Bone marrow (tissue), 2 donors: ENCODE results near the gene RGL3.
"Not testable (repeated sequence)": the region's sequence is repeated elsewhere in the genome, so short reads cannot be mapped to it uniquely, and the experiment has no call there.

Experiments
- DNase-seq, 2 donors: peaks; one replicate each; lab custom pipeline; 2025; lab: John Stamatoyannopoulos, UW

RGL3 gene

GRCh38 chr19:11382898-11383705 is 36.0 kb downstream of the RGL3 start:
- peak; percentile 16 to 26 for DNase-seq

GRCh38 chr19:11380653-11381537 is 38.2 kb downstream of the RGL3 start:
- peak; percentile 93 to 96 for DNase-seq

GRCh38 chr19:11379857-11380350 is 39.2 kb downstream of the RGL3 start:
- DNase-seq = no peak

GRCh38 chr19:11379269-11379845 is 39.8 kb downstream of the RGL3 start:
- DNase-seq = not testable (repeated sequence)

- no peak for DNase-seq
Measured at GRCh38 chr19:11378319-11379189, 40.6 kb downstream of the RGL3 start.

- no peak for DNase-seq
Measured at GRCh38 chr19:11377756-11378155, 41.4 kb downstream of the RGL3 start.

GRCh38 chr19:11377237-11377636 is 41.9 kb downstream of the RGL3 start:
- no peak for DNase-seq

GRCh38 chr19:11375143-11375948 is 43.8 kb downstream of the RGL3 start:
- DNase-seq = peak in 1 of 2 donors; percentile 63

- DNase-seq = peak; percentile 96 to 100
Measured at GRCh38 chr19:11374433-11375142, 44.5 kb downstream of the RGL3 start, which contains the start of gene SWSAP1. SWSAP1 (plus strand) TSS chr19:11374666; CDS start chr19:11374681, 15 bp downstream.

GRCh38 chr19:11373885-11374432 is 45.2 kb downstream of the RGL3 start:
- DNase-seq = peak in 1 of 2 donors; percentile 35

- no peak for DNase-seq
Measured at GRCh38 chr19:11373166-11373884, 45.8 kb downstream of the RGL3 start.

- DNase-seq = no peak
Measured at GRCh38 chr19:11370744-11371143, 48.4 kb downstream of the RGL3 start.

GRCh38 chr19:11367528-11367927 is 51.6 kb downstream of the RGL3 start:
- no peak for DNase-seq

GRCh38 chr19:11365557-11366117 is 53.5 kb downstream of the RGL3 start:
- DNase-seq = no peak

GRCh38 chr19:11364935-11365334 is 54.2 kb downstream of the RGL3 start:
- no peak for DNase-seq

- DNase-seq = no peak
Measured at GRCh38 chr19:11364296-11364904, 54.7 kb downstream of the RGL3 start.

- DNase-seq = no peak
Measured at GRCh38 chr19:11363881-11364280, 55.2 kb downstream of the RGL3 start.
